Measurements from ENCODE around the gene CCDC97.

Gene CCDC97

DNA sequence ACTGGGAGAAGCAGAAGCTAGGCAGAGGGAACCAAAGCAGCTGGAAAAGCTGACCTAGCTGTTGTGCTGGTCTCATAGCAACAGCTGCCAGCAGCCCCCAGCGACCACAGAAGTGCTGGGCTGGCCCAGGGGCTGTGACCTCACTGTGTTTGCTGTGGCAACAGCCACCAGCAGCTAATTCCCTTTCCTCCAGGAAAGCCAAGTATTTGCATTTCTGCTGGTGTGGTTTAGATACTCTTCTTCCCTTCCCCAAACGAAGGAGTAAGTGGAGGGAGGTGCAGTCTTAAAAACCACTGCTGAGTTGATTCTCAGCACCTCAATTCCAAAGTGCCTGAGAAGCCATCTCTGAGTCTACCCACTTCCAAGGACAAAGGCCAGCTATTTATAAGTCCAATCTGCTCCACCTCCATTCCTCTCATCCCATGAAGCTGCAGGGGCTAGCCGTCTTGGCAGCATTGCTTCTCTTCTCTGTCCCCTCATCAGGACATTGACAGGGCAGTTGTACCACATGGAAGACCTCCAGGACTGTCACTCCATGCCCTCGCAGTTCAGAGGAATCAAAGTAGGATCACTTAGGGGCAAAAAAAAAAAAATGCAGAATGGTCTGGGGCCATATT is 11.5 kb upstream of the CCDC97 start:
- DNase-seq, result no peak

DNA sequence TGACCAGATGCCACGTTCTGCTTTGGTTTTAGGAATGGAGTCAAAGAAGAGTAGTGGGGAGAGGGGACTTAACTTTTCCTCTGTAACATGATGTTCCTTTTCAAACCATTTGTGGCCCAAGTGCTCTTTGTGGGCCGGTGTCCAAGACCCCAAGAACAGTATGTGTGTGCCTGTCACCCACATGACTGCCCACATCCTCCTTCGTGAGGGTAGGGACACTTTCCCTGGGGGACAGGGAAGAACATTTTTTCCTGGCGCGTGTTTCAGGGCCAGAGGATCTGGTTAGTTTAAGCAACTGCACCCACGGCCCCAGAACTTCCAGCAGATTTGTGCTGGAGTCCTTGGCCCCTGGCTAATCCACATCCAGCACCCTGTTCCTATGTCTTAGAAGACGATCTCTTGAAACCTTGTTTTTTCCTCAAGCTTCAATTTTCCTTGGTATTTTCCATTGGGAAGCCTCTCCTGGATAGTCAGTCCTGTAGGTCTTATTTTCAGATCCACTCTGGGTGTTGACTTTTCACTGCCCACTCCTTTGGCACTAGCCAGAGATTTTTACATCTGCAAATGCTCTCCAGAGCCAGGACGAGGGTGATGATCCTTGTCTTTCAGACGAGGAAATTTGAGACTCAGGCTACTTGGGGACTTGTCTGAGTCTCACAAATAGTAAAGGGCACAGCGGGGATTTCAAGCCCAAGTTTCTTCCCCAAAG is 10.8 kb upstream of the CCDC97 start:
- DNase-seq, result no peak

DNA sequence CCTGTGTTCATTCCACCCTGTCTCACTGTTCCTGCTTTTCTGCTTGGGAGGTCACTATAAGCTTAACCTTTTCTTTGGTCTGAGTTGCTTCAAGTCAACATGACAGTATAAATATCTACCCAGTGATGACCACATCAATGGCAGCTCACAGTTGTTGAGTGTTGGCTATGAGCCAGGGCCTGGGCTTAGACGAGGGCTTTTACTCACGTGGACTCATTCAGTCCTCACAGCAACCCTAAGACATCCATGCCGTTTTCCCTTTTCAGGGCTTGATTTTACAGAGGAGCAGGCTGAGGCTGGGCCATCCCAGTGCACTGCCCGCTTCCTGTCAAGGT is 10.2 kb upstream of the CCDC97 start:
- DNase-seq, result no peak

DNA sequence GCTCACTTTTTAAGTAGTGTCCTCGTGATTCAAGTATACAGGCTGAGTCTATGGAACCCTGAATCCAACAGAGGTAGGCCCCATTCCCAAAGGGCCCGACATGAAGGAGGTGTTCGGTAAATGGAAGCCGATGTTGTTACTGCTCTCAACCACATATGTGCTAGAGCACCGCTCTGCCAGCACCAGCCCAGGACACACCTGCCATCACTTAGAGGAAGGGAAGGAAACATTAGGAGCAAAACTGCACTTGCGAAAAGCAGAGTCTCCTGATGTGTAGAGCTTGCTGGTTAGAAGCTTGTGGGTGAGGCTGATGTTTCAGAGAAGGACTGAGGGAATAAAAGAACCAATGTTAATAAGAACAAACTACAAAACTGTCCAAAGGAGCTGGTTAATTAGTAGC is 9.4 kb upstream of the CCDC97 start:
- no peak for DNase-seq

DNA sequence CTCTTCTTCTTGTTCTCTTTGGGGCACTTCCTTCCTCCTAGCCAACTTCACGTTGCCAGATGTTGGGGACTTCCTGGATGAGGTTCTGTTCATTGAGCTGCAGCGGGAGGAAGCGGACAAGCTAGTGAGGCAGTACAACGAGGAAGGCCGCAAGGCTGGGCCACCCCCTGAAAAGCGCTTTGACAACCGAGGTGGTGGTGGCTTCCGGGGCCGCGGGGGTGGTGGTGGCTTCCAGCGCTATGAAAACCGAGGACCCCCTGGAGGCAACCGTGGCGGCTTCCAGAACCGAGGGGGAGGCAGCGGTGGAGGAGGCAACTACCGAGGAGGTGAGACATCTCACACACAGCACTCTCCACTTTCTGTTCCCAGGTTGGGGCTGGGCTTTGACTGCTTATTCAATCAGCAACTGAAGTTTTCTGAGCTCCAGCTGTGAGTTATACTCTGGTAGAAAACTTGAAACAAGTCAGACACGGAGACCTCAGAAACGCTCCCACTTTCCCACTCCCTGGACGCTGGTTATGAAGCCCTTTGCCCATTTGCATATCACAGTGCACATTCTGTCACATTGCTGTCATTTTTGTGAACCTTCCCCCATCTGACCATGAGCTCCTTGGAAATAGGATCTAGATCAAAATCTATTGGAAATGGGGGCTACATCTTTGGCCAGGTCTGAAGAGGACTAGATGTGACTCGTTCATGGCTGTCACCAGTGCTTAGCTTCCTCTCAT is 7.2 kb upstream of the CCDC97 start:
- DNase-seq, result no peak

DNA sequence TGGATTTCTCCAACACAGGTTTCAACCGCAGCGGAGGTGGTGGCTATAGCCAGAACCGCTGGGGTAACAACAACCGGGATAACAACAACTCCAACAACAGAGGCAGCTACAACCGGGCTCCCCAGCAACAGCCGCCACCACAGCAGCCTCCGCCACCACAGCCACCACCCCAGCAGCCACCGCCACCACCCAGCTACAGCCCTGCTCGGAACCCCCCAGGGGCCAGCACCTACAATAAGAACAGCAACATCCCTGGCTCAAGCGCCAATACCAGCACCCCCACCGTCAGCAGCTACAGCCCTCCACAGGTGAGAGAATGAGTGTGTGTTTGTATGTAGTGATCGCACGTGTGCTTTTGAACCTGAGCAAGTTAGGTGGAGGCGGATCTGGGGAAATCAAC is 6.0 kb upstream of the CCDC97 start:
- no peak for DNase-seq

DNA sequence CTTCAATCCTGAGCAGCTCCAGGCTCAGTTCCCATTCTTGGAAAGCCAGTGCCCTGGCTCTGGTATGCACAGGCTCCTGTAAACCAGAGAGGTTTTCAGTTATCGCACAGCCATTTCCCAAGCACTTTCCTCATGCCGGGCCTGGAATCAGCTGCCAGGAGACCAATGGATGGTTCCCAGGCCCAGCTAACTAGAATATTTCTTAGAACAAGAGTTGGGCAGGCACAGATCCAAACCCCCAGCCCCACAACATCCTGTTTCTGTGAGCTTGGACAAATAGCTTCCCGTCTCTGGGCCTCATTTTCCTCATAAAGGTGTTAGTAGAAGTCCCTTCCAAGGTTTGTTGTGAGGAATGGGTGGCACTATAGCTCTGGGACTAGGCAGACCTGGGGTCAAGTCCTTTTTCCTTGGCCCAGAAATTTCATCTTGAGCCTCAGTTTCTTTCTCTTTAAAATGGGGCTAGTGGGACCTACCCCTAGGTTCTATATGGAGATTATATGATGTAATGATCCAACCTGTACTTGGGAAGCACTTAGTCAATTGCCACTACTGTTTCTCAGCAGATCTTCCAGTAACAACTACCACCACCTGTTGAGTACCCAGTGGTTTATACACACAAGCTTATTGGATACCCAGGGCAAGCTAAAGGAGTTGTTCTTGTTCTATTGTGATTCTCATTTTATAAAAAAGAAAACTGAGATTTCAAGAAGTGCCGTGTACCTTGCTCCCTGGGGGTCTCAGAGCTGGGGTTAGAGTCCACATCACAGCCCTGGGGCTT is 5.1 kb upstream of the CCDC97 start:
- DNase-seq, result no peak

DNA sequence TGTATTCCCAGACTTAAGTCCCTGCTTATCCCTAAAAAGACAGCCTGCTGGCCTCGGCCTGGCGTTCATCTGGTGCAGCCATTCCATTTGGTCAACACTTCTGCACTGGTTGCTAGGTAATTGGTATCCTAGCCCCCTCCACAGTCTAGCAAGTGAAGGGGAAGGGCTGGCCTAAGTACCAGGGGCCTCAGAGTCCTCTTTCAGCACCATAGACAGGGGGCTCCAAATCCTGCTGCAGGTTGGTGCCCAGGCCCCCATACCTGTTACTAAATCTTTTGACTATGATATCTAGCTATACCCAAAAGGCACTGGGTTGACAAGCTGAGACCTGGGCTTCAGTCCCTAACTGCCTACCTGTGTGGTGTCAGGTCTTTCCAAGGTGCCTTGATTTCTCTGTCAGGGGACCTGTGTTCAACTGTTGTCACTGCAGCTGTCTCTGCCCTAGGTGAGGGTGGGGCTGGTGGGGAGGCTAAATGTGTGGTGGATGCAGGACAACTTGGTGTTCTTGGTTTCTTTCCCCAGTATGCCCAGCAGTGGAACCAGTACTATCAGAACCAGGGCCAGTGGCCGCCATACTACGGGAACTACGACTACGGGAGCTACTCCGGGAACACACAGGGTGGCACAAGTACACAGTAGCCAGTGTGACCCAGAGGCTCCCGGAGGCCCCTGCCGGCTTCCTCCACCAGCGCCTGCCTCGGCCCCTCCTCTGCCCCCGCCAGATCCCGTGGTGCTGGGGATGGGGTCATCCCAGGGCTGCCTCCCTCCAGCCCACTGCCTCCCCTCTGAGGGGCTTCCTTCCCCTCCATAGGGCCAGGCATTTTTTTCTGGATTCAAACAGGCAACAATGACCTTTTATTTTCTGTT is 3.8 kb upstream of the CCDC97 start:
- no peak for DNase-seq

DNA sequence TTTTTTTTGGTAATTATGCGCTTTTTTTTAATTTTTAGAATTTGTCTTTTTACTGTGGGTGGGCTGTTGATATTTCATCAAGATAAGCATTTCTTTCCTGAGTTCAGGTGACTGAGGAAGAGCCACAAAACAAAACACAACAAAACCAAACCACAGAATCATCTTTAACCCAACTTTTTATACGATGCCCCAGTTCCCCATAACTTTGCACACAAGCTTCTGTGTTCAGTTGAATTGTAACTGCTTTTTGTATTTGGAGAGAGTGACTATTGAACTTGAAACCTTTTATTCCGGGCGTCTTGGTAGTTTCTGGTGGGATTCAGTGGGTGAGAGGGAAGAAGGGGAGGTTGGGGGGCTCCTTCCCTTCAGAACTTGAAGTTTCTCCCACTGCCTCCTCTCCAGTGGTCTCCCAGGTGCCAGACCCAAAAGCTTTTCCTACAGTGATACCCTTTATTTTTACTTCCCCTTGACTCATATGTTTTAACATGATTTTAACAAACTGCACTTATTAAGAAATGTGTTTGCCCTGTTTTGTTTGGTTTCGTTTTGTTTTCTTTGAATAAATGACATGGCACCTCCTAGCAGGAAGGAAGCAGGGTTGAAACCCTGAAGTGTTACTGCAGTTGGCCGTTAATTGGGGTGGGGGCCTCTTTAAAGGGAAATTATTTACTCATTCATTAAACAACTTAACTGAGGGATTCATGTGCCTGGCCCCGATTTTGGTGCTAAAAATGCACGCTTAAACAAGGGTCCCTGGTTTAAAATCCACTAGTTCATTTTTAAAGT is 2.7 kb upstream of the CCDC97 start:
- no peak for DNase-seq

DNA sequence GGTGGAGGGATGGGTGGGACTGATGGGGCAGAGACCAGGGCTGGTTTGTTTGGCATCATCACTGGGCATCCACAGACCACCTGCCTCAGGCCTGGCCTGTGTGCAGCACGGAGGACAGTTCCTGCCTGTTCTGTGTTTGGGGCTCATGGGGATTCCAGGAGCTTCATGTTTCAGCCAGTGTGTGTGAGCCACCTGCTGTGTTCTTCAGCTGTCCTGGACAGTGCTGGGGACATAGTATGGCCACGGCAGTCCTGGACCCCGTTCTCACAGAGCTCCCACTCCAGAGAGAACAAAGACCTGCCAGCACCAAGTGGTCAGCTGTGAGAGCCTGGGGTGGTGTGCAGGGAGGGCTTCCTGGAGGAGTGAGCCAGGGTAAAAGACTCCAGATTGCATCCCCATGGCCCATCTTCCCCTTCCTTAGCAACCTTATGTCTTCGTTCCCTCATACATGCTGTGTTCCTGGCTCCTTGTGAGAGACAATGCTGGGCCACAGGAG is 2.0 kb upstream of the CCDC97 start:
- no peak for DNase-seq

DNA sequence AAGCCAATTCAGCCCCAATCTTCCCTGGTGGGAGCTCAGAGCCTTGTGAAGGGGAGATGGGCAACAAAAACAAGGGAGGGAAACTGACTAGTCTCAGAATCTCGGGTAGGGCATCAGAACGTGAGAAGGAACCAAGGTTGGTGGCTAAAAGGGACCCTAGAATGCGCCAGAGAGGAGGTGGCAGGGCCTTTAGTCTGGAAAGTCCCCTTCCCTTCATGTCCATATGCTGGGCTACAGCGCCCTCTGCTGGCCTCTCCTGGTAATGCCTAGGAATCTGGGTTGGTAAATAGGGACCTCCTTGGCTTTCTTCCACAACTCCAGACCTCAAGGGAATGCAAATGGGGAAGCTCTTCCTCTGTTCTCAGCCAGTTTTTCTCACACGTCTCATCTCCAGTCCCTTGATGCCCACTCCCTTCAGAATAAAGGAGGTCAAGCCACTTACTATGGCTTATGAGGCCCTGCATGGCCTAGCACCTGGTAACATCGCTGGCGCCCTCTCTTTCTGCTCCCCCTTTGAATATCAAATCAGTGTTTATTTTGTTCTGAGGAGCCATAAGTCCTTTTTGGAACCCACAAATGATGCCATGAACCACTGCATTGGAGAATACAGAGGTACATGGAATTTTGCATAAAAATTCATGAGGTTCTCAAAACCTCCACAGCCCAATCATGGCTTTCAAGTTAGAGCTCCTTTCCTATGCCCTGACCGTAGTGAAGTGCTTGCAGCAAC is 1.4 kb upstream of the CCDC97 start:
- DNase-seq, result peak; percentile 46 to 66

DNA sequence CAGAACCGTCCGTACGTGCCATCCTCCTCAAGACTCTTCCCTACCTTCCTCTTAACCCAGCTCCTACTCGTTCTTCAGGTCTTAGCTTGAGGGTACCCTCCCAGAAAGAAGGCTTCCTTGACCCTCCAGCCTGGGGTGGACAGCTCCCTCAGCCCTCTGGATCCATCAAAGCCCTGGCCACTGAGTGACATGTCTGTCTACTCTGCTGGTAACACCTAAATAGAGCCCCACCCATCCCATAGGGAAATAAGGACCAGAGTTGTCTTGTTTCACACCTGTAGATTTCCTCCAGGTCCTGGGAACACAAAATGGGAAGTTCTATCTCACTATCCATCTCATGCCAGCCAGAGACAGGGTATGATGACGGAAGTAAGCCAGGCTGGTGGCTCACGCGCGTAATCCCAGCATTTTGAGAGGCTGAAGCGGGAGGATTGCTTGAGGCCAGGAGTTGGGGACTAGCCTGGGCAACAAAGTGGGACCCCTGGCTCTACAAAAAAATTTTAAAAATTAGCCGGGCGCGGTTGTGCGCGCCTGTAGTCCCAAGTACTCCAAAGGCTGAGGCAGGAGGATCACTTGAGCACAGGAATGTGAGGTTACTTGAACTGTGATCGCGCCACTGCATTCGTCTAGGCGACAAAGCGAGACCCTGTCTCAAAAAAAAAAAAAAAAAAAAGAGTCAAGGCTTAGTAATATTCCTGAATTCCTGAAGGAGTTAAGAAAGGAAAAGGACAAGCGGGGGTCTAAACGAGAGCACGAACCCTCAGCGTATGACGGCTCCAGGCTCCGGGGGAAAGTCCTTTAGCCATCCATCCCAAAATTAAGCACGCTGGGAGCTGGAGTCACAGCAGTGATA is 566 bp upstream of the CCDC97 start:
- DNase-seq, result no peak

DNA sequence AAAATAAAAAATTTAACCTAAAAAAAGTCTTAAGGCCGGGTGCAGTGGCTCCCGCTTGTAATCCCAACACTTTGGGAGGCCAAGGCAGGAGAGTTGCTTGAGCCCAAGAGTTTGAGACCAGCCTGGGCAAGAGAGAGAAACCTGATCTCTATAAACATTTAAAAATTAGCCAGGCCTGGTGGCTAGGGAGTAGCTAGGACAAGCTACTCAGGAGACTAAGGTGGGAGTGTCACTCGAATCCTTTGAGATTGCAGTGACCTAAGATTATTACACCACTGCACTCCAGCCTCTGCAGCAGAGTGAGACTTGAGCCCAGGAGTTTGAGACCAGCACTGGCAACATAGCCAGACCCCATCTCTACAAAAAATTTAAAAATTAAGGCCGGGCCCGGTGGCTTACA is 1.1 kb downstream of the CCDC97 start:
- DNase-seq, result no peak

DNA sequence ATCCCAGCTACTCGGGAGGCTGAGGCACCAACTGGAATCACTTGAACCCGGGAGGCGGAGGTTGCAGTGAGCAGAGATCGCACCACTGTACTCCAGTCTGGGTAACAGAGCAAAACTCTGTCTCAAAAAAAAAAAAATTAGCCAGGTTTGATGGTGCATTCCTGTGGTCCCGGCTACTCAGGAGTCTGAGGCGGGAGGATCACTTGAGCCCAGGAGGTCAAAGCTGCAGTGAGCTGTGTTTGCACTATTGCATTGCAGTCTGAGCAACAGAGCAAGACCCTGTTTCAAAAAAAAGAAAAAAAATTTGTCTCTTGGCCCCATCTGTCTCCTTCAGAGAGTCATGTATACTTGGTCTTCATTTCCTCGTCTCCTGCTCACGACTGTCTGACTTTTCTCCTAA is 1.6 kb downstream of the CCDC97 start:
- no peak for DNase-seq

DNA sequence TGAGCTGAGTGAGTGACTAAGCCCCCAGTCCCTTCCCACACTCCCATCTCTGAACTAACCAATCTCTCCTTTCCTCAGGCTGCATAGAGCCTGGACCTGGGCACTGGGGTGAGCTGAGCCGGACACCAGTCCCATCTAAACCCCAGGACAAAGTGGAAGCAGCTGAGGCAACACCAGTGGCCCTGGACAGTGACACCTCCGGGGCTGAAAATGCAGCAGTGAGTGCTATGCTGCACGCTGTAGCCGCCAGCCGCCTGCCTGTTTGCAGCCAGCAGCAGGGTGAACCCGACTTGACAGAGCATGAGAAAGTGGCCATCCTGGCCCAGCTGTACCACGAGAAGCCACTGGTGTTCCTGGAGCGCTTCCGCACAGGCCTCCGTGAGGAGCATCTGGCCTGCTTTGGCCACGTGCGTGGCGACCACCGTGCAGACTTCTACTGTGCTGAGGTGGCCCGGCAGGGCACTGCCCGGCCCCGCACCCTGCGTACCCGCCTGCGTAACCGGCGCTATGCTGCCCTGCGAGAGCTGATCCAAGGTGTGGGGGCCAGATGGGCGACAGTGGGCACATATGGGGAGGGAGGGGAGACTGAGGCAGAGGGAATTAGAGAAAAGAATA is 6.4 kb downstream of the CCDC97 start:
- no peak for DNase-seq

DNA sequence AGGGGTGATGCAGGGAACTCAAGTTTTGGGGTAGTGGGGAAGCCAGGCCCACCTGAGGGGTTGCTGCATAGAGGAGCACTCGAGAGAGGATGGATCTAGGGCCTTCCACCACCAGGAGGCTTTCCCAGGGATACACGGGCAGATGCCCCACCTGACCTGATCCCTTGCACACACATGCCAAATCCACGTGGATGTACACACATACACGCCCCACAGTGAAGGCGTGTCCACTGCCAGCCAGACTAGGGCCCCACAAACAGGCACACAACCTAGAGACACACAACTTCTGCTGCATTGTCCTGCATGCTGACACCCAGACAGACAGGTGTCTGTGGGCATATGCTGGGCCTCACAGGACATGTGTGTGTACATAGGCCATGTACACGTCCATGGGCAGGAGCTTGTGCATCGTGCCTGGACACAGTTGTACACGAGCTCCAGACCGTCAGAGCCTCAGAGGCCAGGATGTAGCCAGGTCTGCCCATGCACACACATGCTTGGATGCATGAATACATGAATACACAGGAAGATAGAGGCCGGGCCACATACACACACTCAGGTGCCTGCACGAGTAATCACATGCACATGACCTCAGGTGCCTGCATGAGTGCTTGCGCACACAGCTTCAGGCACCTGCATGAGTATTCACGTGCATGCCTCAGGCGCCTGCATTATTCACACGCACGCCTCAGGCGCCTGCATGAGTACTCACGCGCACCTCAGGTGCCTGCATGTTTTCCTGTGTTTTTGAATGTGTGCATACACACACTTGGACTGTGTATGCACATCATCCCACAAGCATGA is 8.9 kb downstream of the CCDC97 start:
- no peak for DNase-seq

DNA sequence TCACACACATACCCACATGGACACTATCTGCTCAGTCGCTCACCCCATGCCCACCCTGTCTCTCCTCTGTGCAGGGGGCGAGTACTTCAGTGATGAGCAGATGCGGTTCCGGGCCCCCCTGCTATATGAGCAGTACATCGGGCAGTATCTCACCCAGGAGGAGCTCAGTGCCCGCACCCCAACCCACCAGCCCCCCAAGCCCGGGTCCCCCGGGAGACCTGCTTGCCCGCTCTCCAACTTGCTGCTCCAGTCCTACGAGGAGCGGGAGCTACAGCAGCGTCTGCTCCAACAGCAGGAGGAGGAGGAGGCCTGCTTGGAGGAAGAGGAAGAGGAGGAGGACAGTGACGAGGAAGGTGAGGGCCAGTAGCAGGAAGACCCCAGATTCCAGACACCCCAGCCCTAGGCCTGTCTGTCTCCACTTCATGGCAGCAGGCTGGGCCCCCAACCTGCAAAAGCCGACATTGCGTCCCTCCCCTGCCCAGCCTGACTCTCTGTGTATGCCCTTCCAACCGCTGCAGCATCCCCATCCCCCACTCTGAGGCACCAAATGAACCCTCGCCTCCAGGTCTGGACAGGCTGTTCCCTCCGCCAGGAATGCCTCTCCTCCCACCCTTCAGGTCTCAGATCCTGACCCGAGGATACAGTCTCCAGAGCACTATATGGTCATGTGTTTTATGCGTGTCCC is 9.7 kb downstream of the CCDC97 start:
- DNase-seq, result no peak

DNA sequence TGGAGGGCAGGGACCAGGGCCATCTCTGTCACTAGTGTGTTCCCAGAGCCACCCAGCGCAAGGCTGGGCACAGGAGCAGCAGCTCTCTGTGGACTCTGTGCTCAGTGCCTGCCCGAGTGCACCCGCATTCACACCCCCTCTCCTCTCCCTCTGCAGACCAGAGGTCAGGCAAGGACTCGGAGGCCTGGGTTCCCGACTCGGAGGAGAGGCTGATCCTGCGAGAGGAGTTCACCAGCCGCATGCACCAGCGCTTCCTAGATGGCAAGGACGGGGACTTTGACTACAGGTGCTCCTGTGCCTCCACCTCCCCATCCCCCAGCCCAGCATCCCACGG is 10.2 kb downstream of the CCDC97 start:
- DNase-seq, result no peak

Measured in SW 1271 (cell line).